Endothelial cell (in vitro differentiated cells): ENCODE data around the gene CEP250. TPM values are rescaled to one million over a fixed set of nuclear protein-coding genes. Genes with fewer than 3 reads are reported as not detected.

ENCODE experiments used
- DNase-seq: peaks from one replicate; pipeline ENCODE4 v3.0.0; 2021; ENCODE audit warnings: low spot score
- H3K27ac Mint-ChIP-seq: one replicate; pipeline ENCODE4 v1.8.0; 2021; ENCODE audit warnings: mixed read lengths, inconsistent platforms; ENCODE audit not compliant: unreplicated experiment
- H3K27me3 Mint-ChIP-seq: one replicate; pipeline ENCODE4 v1.8.0; 2021; ENCODE audit warnings: mild to moderate bottlenecking, moderate library complexity, mixed read lengths, inconsistent platforms; ENCODE audit not compliant: unreplicated experiment
- H3K36me3 Mint-ChIP-seq: one replicate; pipeline ENCODE4 v1.8.0; 2021; ENCODE audit warnings: mild to moderate bottlenecking, low read depth, mixed read lengths, inconsistent platforms; ENCODE audit not compliant: unreplicated experiment
- H3K4me1 Mint-ChIP-seq: one replicate; pipeline ENCODE4 v1.8.0; 2021; ENCODE audit warnings: mild to moderate bottlenecking, mixed read lengths, inconsistent platforms; ENCODE audit not compliant: unreplicated experiment
- H3K4me3 Mint-ChIP-seq: one replicate; pipeline ENCODE4 v1.8.0; 2021; ENCODE audit warnings: mild to moderate bottlenecking, mixed read lengths, inconsistent platforms; ENCODE audit not compliant: unreplicated experiment
- H3K9me3 Mint-ChIP-seq: one replicate; pipeline ENCODE4 v1.8.0; 2021; ENCODE audit warnings: mixed read lengths, inconsistent platforms; ENCODE audit not compliant: unreplicated experiment
- CTCF ChIP-seq: fragments of 200-600 bp; sonication (generic); IDR thresholded peaks from one replicate; pipeline ENCODE4 v1.5.0; 2021; ENCODE audit warnings: antibody characterized with exemption; ENCODE audit not compliant: unreplicated experiment
- long read RNA-seq: library from polyadenylated mRNA; unstranded; transcript quantifications from one replicate; pipeline ENCODE4 v2.0.0, GENCODE V29; 2020; ENCODE audit not compliant: unreplicated experiment
- total RNA-seq: library from RNA; stranded (reverse); fragmentation: NEBNext Ultra II Directional; extraction: Animal tissue kit (Norgen Biotek cat#: 25700); gene quantifications from one replicate; pipeline ENCODE4 v1.2.1, GENCODE V29; 2021; ENCODE audit not compliant: unreplicated experiment

CEP250 gene
- 30.7 TPM for total RNA-seq
- long read RNA-seq, partial matches to known transcripts, result 1 of 5 reads
- long read RNA-seq, other reads (novel, unspliced or antisense), result 4 of 5 reads

GRCh38 chr20:35454881-35455609 lies at the start of gene CEP250:
CEP250 (plus strand) TSS chr20:35455598; CDS start chr20:35462368, 6,770 bp downstream.
- peak; percentile 95 for DNase-seq
- TF ChIP-seq CTCF, result no peak
- Mint-ChIP-seq H3K9me3 (no peaks in the 10 kb centered on the region), H3K36me3 (no peaks in the 10 kb centered on the region), H3K27ac (peak within 1 kb of the TSS; percentile 98), H3K27me3 (peaks cover 12% of the 10 kb centered on the region), H3K4me3 (peak within 1 kb of the TSS; percentile 96), H3K4me1 (peaks cover 6% of the 10 kb centered on the region)

- Mint-ChIP-seq H3K4me1 (peaks cover 1% of the 10 kb centered on the region), H3K27me3 (peaks cover 1% of the 10 kb centered on the region), H3K36me3 (peaks cover 19% of the 10 kb centered on the region), H3K4me3 (no peak overlapping the region), H3K9me3 (no peaks in the 10 kb centered on the region), H3K27ac (no peak overlapping the region)
- DNase-seq, result no peak
- no peak for TF ChIP-seq CTCF
Observed at GRCh38 chr20:35405775-35406174, 49.6 kb upstream of the CEP250 start.

GRCh38 chr20:35408270-35408669 lies 47.1 kb upstream of the CEP250 start:
- Mint-ChIP-seq H3K9me3 (no peaks in the 10 kb centered on the region), H3K4me1 (peaks cover 16% of the 10 kb centered on the region), H3K4me3 (no peak overlapping the region), H3K27ac (no peak overlapping the region), H3K36me3 (peaks cover 19% of the 10 kb centered on the region), H3K27me3 (peaks cover 3% of the 10 kb centered on the region)
- TF ChIP-seq CTCF, result no peak
- DNase-seq, result no peak

GRCh38 chr20:35409542-35409941 lies 45.9 kb upstream of the CEP250 start:
- H3K27me3 Mint-ChIP-seq, result peaks cover 3% of the 10 kb centered on the region
- H3K9me3 Mint-ChIP-seq, result no peaks in the 10 kb centered on the region
- no peak for DNase-seq
- peaks cover 16% of the 10 kb centered on the region for H3K4me1 Mint-ChIP-seq
- no peak overlapping the region for H3K27ac Mint-ChIP-seq
- TF ChIP-seq CTCF, result no peak
- peaks cover 19% of the 10 kb centered on the region for H3K36me3 Mint-ChIP-seq
- H3K4me3 Mint-ChIP-seq, result no peak overlapping the region

- no peaks in the 10 kb centered on the region for H3K9me3 Mint-ChIP-seq
- no peak for DNase-seq
- peak overlapping the region; percentile 100 for H3K4me3 Mint-ChIP-seq
- H3K27me3 Mint-ChIP-seq, result peaks cover 3% of the 10 kb centered on the region
- peaks cover 16% of the 10 kb centered on the region for H3K4me1 Mint-ChIP-seq
- peaks cover 11% of the 10 kb centered on the region for H3K36me3 Mint-ChIP-seq
- peak overlapping the region; percentile 13 for H3K27ac Mint-ChIP-seq
- no peak for TF ChIP-seq CTCF
Observed at GRCh38 chr20:35410613-35411012, 44.8 kb upstream of the CEP250 start.
